Stimulated activated CD4-positive, alpha-beta T cell treated with anti-CD3 and anti-CD28 coated beads, TNF-alpha, amount 100 ng/mL, for 24 hours (primary cell): ENCODE measurements around the gene ROR1.

Source experiments
- DNase-seq, 3 experiments: peaks; one replicate each; pipeline ENCODE4 v3.0.0-alpha.2; 2020; ENCODE audit warnings: low read depth in 3 of 3

The ROR1 gene

DNA sequence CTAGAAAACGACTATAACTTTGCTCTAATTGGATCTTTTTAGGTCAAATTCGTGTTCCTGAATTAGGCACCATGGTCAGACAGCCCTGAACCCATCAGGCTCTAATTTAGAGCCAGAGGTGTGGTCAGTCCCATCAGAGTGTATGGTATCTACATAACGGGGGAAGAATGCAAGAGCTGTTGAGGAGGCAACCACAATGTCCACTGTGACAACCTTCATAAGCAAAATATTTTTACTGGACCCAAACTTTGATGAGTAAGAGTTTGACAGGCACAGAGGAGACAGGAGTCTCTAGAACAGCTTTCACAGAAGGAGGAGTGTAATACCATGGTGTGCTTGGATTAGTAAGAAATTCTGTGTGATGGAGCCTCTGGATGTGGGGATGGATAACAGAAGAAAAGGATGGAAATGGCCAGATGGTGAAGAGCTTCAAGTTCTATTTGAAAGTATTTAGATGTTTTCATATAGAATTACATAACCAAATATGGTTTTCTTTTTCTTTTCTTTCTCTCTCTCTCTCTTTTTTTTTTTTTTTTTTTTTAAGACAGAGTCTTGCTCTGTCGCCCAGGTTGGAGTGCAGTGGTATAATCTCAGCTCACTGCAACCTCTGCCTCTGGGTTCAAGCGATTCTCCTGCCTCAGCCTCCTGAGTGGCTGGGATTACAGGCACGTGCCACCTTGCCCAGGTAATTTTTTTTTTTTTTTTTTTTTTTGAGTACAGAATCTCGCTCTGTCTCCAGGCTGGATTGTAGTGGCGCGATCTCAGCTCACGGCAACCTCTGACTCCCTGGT is 454.5 kb downstream of the ROR1 start:
- no peak for DNase-seq

DNA sequence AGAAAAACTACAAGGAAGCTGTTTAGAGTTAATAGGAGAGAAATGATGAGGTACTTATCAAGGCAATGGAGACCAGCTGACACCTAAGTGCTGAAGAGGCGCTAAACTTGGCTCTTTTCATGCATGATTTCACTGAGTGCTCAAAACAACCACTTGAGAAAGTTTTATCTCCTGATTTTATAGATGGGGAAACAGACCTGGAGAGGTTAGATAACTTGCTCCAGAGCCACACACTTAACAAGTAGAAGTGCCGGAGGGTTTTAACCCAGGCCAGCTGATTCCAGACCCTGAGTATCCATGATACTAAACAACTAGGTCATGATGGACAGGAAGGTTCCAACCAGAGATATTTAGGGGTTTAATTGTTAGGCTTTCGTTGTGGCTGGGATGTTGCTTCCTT is 455.5 kb downstream of the ROR1 start:
- no peak for DNase-seq
